Activated CD4-positive, alpha-beta T cell treated with anti-CD3 and anti-CD28 coated beads, Interleukin-10, Interleukin-2, amounts not matched to agents 100 ng/mL and 50 ng/mL, durations not matched to agents 16 hours and 8 hours (primary cell): ENCODE results near the gene B3GALT2.
"Not testable (repeated sequence)": the region's sequence is repeated elsewhere in the genome, so short reads cannot be mapped to it uniquely, and the experiment has no call there.

Experiments
- DNase-seq: peaks from one replicate; pipeline ENCODE4 v3.0.0-alpha.2; 2020

B3GALT2 gene

DNA sequence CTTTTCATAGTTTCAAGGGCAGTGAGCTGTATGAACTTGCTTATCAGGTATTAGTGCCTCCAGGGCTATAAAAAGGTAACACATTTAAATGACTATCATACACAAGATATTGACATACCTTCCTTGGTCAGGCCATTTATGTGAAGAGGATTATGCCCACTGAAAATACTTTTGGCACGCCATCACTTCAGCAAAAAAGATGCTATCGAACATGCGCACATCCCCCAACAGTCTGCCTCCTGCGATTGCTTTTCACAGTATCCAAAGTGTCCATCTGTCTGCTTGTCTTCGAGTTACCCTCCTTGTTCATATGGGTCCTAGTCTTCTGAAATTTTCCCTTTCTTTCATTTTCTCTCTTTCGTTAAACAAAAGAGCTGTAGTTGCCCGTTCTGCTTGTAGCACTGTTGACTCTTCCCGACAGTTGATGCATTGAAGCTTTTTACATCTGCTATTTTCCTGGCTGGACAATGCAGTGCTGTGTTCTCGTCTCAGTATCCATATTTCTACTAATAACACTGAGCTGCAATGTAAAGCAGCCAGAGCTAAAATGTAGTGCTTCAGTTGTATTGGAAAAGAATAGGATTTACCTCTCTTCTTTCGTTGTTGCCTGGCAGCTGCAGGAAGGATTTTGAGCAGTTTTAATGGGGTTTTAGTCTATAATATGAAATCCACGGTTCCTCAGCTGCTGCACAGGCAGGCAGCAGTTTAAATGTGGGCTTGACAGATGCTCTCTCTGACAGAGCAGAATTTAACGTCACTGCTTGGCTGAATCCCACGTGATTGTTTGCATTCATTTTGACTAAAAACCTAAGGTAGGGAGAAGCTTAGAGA, at the start of gene B3GALT2:
Gene B3GALT2 (minus strand): TSS at position 713 of the 831 bp plus-strand sequence. CDS start 5,051 bp downstream, outside the sequence.
- peak; percentile 14 for DNase-seq

DNA sequence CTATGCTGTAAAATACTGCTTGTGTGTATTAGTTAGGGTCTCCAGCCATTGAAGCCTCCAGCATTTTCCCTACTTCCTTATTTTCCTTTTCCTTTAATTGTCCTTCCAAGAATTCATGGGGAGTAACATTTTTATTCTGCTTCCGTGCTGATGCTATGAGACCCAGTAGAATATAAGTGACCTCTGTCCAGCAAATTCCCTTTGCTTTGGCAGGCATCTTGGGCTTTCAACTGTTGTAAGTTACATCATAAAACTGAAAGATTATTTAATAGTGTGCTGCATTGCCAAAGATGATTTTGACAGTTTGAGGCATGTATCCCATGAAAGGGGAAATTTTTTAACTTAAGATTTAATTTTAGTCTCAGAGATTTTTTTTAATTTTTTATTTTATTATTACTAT, 48.1 kb upstream of the B3GALT2 start:
- no peak for DNase-seq

DNA sequence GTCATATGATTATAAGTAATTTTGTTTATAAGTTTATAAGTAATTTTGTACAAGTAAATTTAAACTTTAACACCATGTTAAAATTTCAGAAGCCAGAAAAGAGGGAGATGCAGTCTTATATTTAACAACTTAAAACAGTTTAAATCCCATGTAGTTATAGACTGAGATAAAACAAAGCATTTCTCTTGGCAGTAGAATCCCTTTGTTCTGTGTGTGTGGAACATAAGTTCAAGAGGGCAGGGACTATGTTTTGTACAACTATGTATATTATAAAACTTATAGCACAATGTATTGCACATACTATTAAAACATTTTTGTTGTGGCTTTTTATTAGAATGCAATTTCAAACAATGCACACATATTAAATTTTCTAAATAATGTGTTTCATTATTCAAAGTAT, 44.7 kb upstream of the B3GALT2 start:
- DNase-seq = not testable (repeated sequence)

- no peak for DNase-seq
Observed at GRCh38 chr1:193229136-193229535, 42.7 kb upstream of the B3GALT2 start.

DNA sequence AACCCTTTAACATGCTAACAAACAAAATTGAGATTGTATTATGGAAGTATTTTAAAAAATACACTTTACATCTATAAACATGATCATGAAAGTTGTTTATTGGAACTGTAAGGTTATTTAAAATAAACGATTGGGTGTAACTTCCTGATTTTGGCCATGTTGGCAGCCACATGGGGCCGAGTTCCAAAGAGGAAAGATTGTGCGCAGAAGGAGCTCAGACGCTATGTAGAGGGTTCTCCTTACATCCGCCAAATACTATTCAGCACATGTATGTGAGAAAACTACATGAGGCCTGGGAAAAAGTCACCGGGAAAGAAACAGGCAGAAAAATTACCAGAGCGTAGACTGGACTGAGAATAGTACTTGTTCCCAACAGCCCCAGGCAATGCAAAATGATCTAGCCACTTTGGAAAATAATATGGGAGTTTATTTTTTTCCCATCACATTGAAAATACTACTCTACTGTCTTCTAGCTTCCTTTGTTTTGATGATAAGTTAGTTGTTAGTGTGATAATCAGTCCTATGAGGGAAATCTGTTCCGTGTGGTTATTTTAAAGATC, 35.7 kb upstream of the B3GALT2 start:
- no peak for DNase-seq

DNA sequence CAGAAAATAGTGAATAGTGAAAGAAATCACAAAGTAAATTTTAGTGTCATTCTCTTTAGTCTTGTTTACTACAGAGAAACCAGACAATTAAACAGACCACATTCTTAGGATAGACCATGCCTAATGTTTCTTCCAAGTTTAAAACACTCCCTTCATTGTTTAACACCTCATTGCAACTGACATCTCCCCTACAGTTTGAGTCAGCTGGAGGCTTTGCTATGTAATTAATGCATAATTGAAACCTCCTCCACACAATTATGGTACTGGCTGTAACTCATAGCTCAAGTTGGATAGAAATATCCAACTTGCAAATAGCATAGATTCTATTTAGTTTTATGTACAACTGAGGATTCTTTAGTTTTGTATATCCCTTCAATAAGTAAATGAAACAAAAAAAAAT, 35.2 kb upstream of the B3GALT2 start:
- no peak for DNase-seq

GRCh38 chr1:193219391-193219790, 33.0 kb upstream of the B3GALT2 start:
- DNase-seq = no peak

DNA sequence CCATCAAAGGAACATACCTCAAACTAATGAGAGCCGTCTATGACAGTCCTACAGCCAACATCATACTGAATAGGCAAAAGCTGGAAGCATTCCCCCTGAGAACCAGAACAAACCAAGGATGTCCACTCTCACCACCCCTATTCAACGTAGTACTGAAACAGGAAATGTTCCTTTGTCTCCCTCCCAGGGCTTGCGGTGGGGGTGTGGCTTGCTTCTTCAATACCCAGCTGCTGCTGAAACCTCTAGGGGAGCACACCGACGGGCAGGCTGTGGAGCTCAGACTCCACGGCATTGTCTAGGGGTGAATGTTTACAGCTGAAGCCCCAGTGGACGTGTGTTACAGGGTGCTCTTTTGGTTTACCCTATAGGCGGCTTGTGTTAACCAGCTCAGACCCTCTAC, 30.5 kb upstream of the B3GALT2 start:
- no peak for DNase-seq

GRCh38 chr1:193213998-193214397, 27.6 kb upstream of the B3GALT2 start:
- DNase-seq = no peak

DNA sequence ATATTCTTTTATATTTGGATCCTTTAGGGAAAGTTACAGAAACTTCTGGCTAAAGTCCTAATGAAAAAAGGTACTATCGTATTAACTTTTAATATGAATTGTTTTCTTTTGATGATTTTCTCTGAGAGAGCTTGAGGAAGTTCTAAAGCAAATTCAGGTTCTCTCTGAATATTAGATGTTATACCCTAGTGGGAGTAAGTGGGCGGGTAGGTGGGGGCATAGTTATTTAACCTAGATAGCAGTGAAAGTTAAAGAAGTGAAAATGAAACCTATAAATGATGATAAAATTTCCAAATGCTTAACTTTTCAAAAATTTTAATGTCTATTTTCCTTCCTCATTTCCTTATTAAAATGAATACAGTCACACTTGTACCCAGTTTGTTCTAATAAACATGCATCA, 26.2 kb upstream of the B3GALT2 start:
- no peak for DNase-seq

DNA sequence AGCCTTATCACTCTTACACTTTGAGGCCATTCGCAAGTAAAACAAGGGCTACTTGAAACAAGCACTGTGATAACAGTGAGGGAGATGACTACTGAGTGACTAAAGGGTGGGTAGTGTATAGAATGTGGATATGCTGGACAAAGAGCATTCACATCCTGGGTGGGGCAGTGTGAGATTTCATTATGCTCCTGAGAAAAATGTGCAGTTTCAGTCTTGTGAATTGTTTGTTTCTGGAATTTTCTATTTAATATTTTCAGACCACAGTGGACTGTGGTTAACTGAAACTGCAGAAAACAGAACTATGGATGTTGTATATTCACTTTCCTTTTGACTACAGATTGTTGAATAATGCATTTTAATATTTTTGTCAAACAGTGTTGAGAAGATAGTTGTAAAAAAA, 25.1 kb upstream of the B3GALT2 start:
- peak; percentile 9 for DNase-seq

GRCh38 chr1:193210996-193211395, 24.6 kb upstream of the B3GALT2 start:
- DNase-seq = no peak

DNA sequence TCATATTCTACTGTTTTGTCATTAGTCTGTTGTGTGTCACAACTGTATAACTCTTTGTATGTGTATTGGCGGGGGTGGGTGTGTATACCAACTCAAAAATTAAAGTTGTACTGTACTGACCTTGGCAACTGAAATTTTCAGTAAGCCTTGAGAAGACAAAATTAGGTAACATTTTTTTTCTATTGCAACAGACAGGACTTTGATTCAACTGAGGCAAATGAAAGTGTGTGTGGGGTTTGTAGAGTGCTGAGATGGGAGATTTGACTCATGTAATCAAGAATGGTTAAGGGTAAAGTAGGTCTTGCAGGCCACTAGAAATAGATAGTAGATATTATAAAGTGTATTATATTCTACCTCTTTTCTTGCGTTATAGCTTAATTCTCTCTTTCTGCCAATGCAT, 14.6 kb upstream of the B3GALT2 start:
- no peak for DNase-seq

DNA sequence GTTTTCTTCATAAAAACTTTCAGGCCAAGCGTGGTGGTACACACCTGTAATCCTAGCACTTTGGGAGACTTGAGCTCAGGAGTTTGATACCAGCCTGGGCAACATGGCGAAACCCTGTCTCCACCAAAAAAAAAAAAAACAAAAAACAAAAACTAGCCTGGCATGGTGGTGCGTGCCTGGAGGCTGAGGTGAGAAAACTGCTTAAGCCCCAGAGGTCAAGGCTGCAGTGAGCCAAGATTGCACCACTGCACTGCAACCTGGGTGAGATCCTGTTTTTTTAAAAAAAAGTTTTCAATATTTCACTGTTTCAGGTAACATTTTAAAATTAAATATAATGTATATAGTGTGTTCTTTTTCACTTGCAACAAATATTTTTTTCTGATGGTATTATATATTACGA, 13.5 kb upstream of the B3GALT2 start:
- DNase-seq = no peak

GRCh38 chr1:193192586-193192985, 6.2 kb upstream of the B3GALT2 start:
- DNase-seq = no peak

GRCh38 chr1:193190096-193190744, 3.8 kb upstream of the B3GALT2 start:
- DNase-seq = no peak

DNA sequence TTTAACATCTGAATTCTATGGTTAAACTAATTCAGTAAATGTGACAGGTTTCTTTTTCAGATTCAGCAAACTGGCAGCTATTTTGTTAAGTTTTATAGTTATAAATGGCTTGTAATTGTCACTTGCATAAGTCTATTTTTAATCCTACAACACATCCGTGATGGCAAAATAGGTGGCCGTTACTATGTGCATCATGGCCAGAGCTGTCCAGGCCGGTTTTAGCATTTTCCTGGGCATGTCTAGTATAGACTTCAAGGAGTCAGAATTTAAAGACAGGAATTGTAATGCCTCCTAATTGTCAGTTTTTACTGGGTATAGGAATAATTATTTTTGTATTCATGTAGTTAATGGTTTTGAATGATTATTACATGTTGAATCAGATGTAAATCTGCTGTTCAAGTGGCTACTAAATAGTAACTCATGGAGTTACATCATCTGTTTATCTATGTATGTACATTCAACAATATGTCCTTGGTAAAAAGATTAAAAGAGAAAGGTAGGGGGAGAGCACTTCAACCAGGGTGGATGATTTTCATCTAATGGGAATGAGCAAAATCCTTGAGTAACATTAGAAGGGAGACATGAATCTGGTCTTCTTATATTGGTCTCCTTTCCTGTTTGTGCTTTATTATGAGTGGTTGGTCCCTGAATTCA, 3.2 kb upstream of the B3GALT2 start:
- DNase-seq = no peak

DNA sequence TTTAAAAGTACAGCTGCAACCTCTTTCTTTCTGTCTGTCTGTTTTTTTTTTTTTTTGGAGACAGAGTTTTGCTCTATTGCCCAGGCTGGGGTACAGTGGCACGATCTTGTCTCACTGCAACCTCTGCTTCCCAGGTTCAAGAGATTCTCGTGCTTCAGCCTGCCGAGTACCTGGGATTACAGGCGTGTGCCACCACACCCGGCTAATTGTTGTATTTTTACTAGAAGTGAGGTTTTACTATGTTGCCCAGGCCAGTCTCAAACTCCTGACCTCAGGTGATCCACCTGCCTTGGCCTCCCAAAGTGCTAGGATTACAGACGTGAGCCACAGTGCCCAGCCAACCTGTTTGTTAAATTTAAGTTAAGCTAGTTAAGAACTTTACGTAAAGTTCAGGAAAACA, 2.5 kb upstream of the B3GALT2 start:
- not testable (repeated sequence) for DNase-seq

- no peak for DNase-seq
Observed at GRCh38 chr1:193187114-193187513, 701 bp upstream of the B3GALT2 start.

GRCh38 chr1:193185211-193185610, 1.2 kb downstream of the B3GALT2 start:
- no peak for DNase-seq

DNA sequence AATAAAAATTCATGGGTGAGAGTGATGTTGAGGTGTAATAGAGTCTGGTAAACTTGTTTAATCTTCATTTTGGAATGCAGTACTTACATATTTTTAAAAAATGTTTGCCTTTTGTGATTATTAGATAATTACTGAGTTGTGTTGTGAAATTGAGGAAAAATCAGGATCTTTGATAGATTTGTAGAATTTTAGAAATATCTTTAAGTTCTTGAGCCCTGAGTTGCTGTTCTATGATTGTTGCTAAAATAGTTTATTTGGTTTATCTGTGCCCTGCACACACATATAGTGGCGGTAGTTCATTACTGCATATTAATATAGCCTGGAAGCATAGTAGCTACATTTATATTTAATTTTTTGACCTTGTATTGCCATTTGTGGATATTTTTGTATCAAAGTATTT, 1.6 kb downstream of the B3GALT2 start:
- DNase-seq = no peak

GRCh38 chr1:193183019-193183627, 3.3 kb downstream of the B3GALT2 start:
- peak; percentile 55 for DNase-seq

DNA sequence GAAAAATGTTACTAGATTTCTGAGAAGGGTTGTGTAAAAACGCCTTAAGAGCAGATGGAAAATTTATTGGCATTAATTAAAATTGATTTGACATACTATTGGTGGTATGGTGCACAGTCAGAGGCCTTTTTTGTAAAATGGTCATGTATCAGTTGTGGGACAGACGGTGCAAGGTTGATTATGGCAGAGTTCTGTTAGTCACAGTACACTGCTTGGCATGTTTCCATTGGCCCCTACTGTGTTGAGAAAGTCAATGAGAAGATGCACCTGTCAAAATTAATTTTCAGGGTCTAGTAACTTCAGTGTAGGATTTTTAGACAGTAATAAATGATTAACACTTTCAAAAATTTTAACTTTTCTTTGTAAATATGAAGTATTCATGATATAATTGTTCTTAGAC, 4.4 kb downstream of the B3GALT2 start:
- DNase-seq = no peak
